Measurements from ENCODE around the gene NCAPD2. TPM values are rescaled to one million over a fixed set of nuclear protein-coding genes. Genes with fewer than 3 reads are reported as not detected.

NCAPD2 gene
- total and polyA plus RNA-seq, 2 of the 4 experiments (the other 2 are of a cell fraction): 35.6 to 57.9 TPM

- no peak for DNase-seq
- no peak for TF ChIP-seq FOS (IDR thresholded peaks at IDR 0.05; ENCODE audit: low read depth, low read length)
- TF ChIP-seq RCOR1 (IDR thresholded peaks at IDR 0.05; ENCODE audit: insufficient replicate concordance, low read length): no peak
- TF ChIP-seq POLR2A (IDR thresholded peaks at IDR 0.05; ENCODE audit: low read depth, low read length): no peak
- TF ChIP-seq, protein P1, sequence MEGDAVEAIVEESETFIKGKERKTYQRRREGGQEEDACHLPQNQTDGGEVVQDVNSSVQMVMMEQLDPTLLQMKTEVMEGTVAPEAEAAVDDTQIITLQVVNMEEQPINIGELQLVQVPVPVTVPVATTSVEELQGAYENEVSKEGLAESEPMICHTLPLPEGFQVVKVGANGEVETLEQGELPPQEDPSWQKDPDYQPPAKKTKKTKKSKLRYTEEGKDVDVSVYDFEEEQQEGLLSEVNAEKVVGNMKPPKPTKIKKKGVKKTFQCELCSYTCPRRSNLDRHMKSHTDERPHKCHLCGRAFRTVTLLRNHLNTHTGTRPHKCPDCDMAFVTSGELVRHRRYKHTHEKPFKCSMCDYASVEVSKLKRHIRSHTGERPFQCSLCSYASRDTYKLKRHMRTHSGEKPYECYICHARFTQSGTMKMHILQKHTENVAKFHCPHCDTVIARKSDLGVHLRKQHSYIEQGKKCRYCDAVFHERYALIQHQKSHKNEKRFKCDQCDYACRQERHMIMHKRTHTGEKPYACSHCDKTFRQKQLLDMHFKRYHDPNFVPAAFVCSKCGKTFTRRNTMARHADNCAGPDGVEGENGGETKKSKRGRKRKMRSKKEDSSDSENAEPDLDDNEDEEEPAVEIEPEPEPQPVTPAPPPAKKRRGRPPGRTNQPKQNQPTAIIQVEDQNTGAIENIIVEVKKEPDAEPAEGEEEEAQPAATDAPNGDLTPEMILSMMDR (conservative IDR thresholded peaks at IDR 0.05; ENCODE audit: low read depth, low read length): no peak
- no peak for TF ChIP-seq RAD21 (IDR thresholded peaks at IDR 0.05; ENCODE audit: low read length)
- TF ChIP-seq MXI1 (IDR thresholded peaks at IDR 0.05; ENCODE audit: borderline replicate concordance, low read depth, low read length): no peak
- TF ChIP-seq MAZ (IDR thresholded peaks at IDR 0.05; ENCODE audit: borderline replicate concordance, low read depth, low read length): no peak
- no peak for TF ChIP-seq CHD1 (IDR thresholded peaks at IDR 0.05; ENCODE audit: low read depth, low read length)
- TF ChIP-seq, protein P2, sequence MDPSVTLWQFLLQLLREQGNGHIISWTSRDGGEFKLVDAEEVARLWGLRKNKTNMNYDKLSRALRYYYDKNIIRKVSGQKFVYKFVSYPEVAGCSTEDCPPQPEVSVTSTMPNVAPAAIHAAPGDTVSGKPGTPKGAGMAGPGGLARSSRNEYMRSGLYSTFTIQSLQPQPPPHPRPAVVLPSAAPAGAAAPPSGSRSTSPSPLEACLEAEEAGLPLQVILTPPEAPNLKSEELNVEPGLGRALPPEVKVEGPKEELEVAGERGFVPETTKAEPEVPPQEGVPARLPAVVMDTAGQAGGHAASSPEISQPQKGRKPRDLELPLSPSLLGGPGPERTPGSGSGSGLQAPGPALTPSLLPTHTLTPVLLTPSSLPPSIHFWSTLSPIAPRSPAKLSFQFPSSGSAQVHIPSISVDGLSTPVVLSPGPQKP (IDR thresholded peaks at IDR 0.05; ENCODE audit: borderline replicate concordance, low read depth, low read length): no peak
- TF ChIP-seq MAFK (IDR thresholded peaks at IDR 0.05; ENCODE audit: low read depth, low read length): no peak
- no peak for TF ChIP-seq RFX5 (IDR thresholded peaks at IDR 0.05; ENCODE audit: low read depth, low read length)
- H3K56ac ChIP-seq (ENCODE audit: extremely low read depth, insufficient read depth, low read length): peak overlapping the region; percentile 69; the same call in 1 of the 2 replicates
- no peaks in the 10 kb centered on the region for H3K27me3 ChIP-seq (ENCODE audit: control insufficient read depth, insufficient read depth, low read length)
- intact Hi-C loops (cut with micrococcal nuclease): no loop called here
- H4K8ac ChIP-seq (ENCODE audit: low read depth in 2 of 2, low read length in 2 of 2): peak overlapping the region; percentile 94 to 100
- peak overlapping the region; percentile 87 for H3K4me2 ChIP-seq (ENCODE audit: low read depth, low read length)
- peak overlapping the region; percentile 52 for H4K5ac ChIP-seq (ENCODE audit: low read depth, low read length)
- H2BK15ac ChIP-seq (ENCODE audit: low read depth, low read length): peak overlapping the region; percentile 45
- dilution Hi-C loops (cut with HindIII; ENCODE audit: low sequenced_read_pairs, unreplicated experiment): no loop called here
- BruUV-seq (replicated peaks): TSS peak; percentile 52
- H3K79me1 ChIP-seq (ENCODE audit: low read depth in 1 of 2, low read length in 2 of 2): peaks cover 16 to 37% of the 10 kb centered on the region in 2 experiments
- H3K9me1 ChIP-seq (ENCODE audit: insufficient read depth, low read length): peaks cover 20% of the 10 kb centered on the region; the same call in 1 of the 2 replicates
- CTCF ChIA-PET: no interaction called here
- H2AFZ ChIP-seq (replicated peaks; ENCODE audit: low read length, poor library complexity): peak overlapping the region; percentile 95
- H4K91ac ChIP-seq (ENCODE audit: insufficient read depth, low read depth, low read length): peak overlapping the region; percentile 96
- peak overlapping the region; percentile 57; the same call in 1 of the 2 replicates for H3K4me3 ChIP-seq (ENCODE audit: insufficient read depth, low read depth, low read length)
- peak overlapping the region; percentile 71 for H2BK120ac ChIP-seq (ENCODE audit: low read depth, low read length)
- peak overlapping the region; percentile 25; the same call in 1 of the 2 replicates for H2BK20ac ChIP-seq (ENCODE audit: low read depth, low read length)
- H3K4ac ChIP-seq (ENCODE audit: low read depth, low read length): peak overlapping the region; percentile 100
- POLR2A ChIA-PET (ENCODE audit: unreplicated experiment): no interaction called here
- peak overlapping the region; percentile 8; the same call in 1 of the 2 replicates for H3K18ac ChIP-seq (ENCODE audit: low read depth, low read length)
- H3K27ac ChIP-seq (ENCODE audit: insufficient read depth, low read length): peak overlapping the region; percentile 98
- peaks cover 5% of the 10 kb centered on the region; the same call in 1 of the 2 replicates for H3K36me3 ChIP-seq (ENCODE audit: control insufficient read depth, insufficient read depth, low read length)
- peak overlapping the region; percentile 98 for H2AK9ac ChIP-seq (replicated peaks; ENCODE audit: low read depth, low read length, poor library complexity)
- H3K4me1 ChIP-seq (ENCODE audit: control insufficient read depth, insufficient read depth, low read length): peaks cover 16% of the 10 kb centered on the region
- H3K9me3 ChIP-seq (ENCODE audit: control insufficient read depth, insufficient read depth, low read length): no peaks in the 10 kb centered on the region
- peak overlapping the region; percentile 94 for H3K9ac ChIP-seq (ENCODE audit: low read depth, low read length)
- peak overlapping the region; percentile 74 for H2BK5ac ChIP-seq (ENCODE audit: low read depth, low read length, poor library complexity, severe bottlenecking)
- H3K23ac ChIP-seq (ENCODE audit: low read depth, low read length): peak overlapping the region; percentile 83
- H4K20me1 ChIP-seq (ENCODE audit: insufficient read depth, low read length): no peaks in the 10 kb centered on the region
- peak overlapping the region; percentile 89 for H2AK5ac ChIP-seq (ENCODE audit: low read depth, low read length)
- no peak for ATAC-seq (ENCODE audit: low read depth)
- 100% methylated on average over 2 of the region's 16 CpGs; no CpG with 5 or more reads in 1 of the 2 experiments for WGBS, 2 experiments (ENCODE audit: extremely low coverage in 2 of 2, insufficient read length in 1 of 2)
- in situ Hi-C loops (cut with MboI; ENCODE audit: low sequenced_read_pairs): loop anchor here (25.0 kb wide), 1 partner anchor 263 kb away; no protein-coding TSS in a partner anchor
- H3K14ac ChIP-seq (replicated peaks; ENCODE audit: low read depth, low read length): peak overlapping the region; percentile 95
Measured at GRCh38 chr12:6450091-6450868, 43.6 kb upstream of the NCAPD2 start.
